HG03442 (cell line): ENCODE results near the gene PGAP6.
"Not testable (repeated sequence)": the region's sequence is repeated elsewhere in the genome, so short reads cannot be mapped to it uniquely, and the experiment has no call there.

Experiments used
- ATAC-seq: cut with Tn5 transposase; IDR thresholded peaks from one replicate; pipeline ENCODE4 v1.9.1; 2021; ENCODE audit warnings: mild to moderate bottlenecking, moderate library complexity; ENCODE audit not compliant: unreplicated experiment

Gene PGAP6

DNA sequence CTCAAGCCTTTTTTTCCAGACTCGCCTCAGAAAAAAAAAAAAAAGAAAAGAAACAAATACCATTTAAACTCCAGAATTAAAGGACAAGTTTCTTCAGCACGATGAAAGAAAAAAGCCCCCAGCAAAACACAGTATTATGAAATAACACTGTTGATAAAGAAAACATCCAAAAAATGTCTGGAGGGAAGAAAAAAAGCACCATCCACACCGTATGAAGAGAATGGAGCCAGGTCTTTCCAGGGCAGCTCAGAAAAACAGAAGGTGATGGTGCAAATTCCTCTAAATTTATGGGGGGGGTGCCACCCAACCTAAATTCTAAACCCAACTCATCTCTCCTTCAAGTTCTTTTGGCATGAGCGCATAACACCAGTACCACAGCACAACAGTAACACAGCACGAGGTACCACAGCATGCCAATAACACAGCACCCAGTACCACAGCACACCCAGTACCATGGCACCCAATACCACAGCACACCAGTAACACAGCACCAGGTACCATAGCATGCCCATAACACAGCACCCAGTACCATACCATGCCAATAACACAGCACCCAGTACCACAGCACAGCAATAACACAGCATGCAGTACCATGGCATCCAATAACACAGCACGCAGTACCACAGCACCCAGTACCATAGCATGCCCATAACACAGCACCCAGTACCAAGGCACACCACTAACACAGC, 48.2 kb downstream of the PGAP6 start:
- ATAC-seq: no peak

DNA sequence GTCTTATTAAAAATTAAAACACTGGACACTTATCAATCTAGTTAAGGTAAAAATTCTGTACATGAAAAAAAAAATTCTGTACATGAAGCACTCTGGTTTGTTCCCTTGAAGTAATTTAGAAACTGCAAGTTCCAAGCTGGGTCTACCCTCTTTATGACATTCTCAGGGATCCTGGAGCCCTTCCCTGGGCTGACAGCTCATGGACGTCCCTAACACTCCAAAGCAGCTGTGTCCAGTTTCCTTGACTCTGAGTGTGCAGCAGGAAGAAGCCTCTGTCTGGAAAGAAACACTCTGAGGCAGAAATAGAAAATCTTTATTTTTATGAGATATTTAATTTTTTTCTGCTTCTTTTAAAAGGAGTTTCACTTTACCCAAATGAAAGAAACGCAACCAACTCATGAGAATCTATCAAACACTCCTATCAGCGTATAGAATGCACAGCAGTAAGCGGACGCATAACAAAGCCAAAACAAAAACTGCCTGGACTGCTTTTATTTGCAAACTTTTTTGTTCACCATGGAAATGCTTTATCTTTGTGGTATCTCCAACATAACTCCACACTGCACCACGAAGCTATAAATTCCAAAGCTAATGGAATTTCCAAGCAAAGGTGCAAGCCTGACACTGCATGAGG, 50.5 kb downstream of the PGAP6 start:
- ATAC-seq: not testable (repeated sequence)

DNA sequence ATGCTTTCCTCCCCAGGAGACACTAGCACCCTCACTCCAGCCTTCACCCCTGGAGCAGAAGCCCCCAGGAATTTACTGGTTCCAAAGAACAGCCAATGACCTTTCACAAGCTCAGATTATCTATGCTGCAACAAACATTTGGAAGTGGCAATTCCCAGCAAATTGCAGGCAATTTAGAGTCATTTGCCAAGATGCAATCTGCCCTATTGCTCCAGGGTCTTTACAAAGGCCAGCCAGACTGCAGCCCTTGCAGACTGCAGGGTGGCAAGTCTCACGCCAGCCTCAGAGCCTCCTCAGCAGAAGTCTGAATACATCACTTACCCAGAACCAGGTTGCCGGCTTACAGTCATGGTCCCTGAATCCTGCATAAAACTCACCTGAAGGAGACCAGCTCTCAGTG, 51.0 kb downstream of the PGAP6 start:
- no peak for ATAC-seq

DNA sequence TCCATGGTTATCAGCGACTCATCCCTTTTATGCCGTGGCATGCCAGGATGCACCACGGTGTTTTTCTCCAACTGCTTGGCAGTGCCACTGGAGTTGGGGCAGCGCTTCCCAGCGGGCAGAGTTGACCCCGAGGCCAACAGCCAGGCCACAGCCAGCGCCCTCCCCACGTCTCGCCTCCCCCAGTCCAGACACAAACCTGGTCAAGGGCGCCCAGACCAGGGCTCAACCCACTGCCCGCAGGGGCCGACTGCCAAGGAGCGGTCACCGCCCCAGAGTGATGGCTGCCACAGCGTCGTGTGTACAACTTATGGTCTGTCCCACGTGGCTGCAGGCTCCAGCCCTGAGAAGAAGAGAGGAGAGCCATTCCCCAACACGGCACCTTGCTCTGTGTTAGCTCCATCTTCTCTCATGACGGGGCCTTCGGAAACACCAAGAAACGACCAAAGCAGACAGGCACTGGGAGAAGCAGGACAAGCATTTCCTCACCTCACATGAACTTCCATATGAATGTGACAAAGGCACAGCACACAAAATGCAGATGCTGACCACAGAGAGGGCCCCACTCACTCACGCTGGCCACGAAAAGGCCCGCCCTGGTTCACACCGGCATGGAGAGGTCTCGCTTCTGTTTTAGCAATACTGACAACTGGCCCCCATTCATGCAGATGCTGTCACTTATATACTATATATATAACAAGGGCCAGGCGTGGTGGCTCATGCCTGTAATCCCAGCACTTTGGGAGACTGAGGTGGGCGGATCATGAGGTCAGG, 56.2 kb downstream of the PGAP6 start:
- no peak for ATAC-seq

DNA sequence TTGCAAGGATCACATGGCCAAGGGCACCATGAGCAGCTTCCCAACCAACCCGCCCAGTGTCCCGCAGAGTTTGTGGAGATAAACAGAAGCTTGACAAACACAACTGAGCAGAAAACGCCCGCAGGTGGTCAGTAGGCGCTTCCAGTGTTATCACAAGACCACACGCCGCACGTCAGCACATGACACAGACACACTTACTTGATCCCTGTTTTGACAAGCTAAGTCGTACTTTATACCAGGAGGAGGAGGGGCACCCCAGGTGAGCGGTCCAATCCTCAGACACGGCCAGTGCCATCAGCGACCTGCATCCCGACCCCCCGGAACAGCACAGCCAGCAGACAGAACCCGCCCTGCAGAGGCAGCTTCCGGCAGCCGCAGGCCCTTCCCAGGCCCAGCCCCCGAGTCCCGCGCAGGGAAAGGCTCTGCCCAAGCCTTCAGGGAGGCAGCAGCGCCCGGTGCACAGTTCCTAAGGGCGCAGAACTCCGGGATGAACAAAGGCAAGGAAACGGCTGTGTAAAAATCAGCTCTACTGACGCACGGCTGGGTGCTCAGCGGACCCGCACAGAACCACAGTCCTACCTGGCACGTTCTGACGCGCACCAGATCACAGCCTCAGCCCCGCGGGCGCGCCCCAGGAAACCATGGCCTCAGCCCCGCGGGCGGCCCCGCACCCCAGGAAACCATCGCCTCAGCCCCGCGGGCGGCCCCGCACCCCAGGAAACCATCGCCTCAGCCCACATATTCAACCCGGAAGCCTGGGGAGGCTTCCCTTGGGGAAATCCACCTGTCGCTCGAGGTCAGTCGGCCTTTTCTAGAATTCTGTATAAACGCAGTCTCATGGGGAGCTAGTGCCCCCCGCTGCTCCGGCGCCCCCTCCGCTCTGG, 57.1 kb downstream of the PGAP6 start:
- ATAC-seq: no peak

DNA sequence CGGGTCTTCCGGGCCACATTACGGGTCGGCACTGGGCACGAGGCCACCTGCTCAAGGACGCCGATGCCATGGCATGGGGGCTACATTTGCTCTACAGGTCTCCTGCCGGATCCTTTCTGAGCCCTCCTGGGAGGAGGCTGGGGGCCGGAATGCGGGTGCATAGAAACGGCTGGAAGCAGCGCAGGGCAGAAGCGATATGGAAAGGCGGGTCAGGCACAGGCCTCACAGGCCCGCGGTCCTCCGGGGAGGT, 57.7 kb downstream of the PGAP6 start:
- no peak for ATAC-seq

DNA sequence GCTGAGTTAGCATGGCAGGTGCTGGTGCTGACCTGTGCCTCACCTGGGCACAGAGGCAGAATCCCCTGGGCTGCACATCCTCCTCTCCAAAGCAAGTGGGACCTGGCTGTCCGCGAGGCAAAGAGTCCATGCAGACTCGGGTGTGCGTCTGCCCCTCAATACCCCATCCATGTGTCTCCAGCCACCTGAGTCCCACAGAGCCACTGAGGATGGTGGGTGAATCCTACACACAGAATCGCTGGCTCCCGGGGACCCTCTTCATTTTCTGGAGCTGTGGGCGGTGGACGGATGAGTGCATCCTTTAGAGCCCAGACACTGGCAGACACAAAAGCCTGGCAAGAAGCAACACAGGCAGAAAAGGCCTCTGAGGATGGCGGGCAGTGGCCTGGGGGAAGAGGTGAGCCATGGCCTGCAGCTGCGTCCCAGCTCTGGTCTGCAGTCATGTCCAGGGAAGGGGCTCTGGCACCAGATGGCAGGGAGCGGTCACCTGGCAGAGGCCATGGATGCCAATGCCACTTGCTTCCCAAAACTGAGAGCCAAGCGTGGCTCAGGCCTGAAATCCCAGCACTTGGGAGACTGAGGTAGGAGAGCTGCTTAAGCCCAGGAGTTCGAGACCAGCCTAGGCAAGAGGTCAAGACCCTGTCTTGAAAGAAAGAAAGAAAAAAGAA, 59.2 kb downstream of the PGAP6 start:
- ATAC-seq: no peak

DNA sequence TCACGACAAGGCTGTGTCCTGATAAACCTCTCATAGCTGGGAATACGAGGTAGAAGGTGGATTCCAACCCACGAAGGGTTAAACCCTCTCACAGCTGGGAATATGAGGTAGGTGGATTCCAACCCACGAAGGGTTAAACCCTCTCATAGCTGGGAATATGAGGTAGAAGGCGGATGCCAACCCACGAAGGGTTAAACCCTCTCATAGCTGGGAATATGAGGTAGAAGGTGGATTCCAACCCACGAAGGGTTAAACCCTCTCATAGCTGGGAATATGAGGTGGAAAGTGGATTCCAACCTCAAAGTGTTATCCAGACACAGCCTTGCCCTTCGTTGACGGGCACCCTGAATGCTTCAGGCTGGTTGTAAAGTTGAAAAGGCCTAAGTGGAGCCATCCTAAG, 60.2 kb downstream of the PGAP6 start:
- no peak for ATAC-seq
